Astrocyte (in vitro differentiated cells and primary cell): ENCODE results near the gene A3GALT2. TPM values are rescaled to one million over a fixed set of nuclear protein-coding genes. Genes with fewer than 3 reads are reported as not detected.
A peak's percentile ranks its signal among the peaks of the same experiment; 100 is the strongest.

Experiments used
- DNase-seq: peaks from one replicate; pipeline ENCODE4 v3.0.0-alpha.2; 2010; ENCODE audit warnings: low read depth
- FAIRE-seq: peaks from 2 replicates; lab custom pipeline; 2011; peaks lifted over from hg19 to GRCh38; lab: Jason Lieb, UNC
- H2AFZ ChIP-seq: 2 replicates; pipeline ENCODE4 v1.6.0; 2012; ENCODE audit warnings: low read depth, low read length, inconsistent platforms
- H3K27ac ChIP-seq: 2 replicates; pipeline ENCODE4 v1.5.1; 2011; ENCODE audit warnings: low read depth, low read length, inconsistent platforms
- H3K27me3 ChIP-seq: 2 replicates; pipeline ENCODE4 v1.6.0; 2011; ENCODE audit warnings: low read length, inconsistent platforms; ENCODE audit not compliant: insufficient read depth
- H3K36me3 ChIP-seq: 2 replicates; pipeline ENCODE4 v1.5.1; 2011; ENCODE audit warnings: low read length, inconsistent platforms; ENCODE audit not compliant: insufficient read depth
- H3K4me1 ChIP-seq: 2 replicates; pipeline ENCODE4 v1.5.1; 2011; ENCODE audit warnings: low read length, inconsistent platforms; ENCODE audit not compliant: insufficient read depth
- H3K4me2 ChIP-seq: 2 replicates; pipeline ENCODE4 v1.6.0; 2012; ENCODE audit warnings: low read length, inconsistent platforms
- H3K4me3 ChIP-seq: 2 replicates; pipeline ENCODE4 v1.5.1; 2011; ENCODE audit warnings: low read depth, mild to moderate bottlenecking, low read length, inconsistent platforms; ENCODE audit not compliant: insufficient read depth
- H3K79me2 ChIP-seq: 2 replicates; pipeline ENCODE4 v1.6.0; 2012; ENCODE audit warnings: mild to moderate bottlenecking, low read length, inconsistent platforms; ENCODE audit not compliant: insufficient read depth
- H3K9ac ChIP-seq: 2 replicates; pipeline ENCODE4 v1.6.0; 2012; ENCODE audit warnings: mild to moderate bottlenecking, low read length, inconsistent platforms
- H3K9me3 ChIP-seq: 2 replicates; pipeline ENCODE4 v1.5.1; 2012; ENCODE audit warnings: low read depth, mild to moderate bottlenecking, low read length, inconsistent platforms; ENCODE audit not compliant: insufficient read depth
- H4K20me1 ChIP-seq: 2 replicates; pipeline ENCODE4 v1.6.0; 2012; ENCODE audit warnings: low read length, inconsistent platforms; ENCODE audit not compliant: insufficient read depth
- H3K27ac Mint-ChIP-seq: one replicate; pipeline ENCODE4 v1.8.0; 2021; ENCODE audit warnings: mild to moderate bottlenecking, mixed read lengths; ENCODE audit not compliant: unreplicated experiment
- H3K27me3 Mint-ChIP-seq: one replicate; pipeline ENCODE4 v1.8.0; 2021; ENCODE audit warnings: low read depth, mixed read lengths; ENCODE audit not compliant: unreplicated experiment
- H3K36me3 Mint-ChIP-seq: one replicate; pipeline ENCODE4 v1.8.0; 2021; ENCODE audit warnings: low read depth, mixed read lengths; ENCODE audit not compliant: unreplicated experiment
- H3K4me1 Mint-ChIP-seq: one replicate; pipeline ENCODE4 v1.8.0; 2021; ENCODE audit warnings: low read depth, mixed read lengths; ENCODE audit not compliant: unreplicated experiment
- H3K4me3 Mint-ChIP-seq: one replicate; pipeline ENCODE4 v1.8.0; 2021; ENCODE audit warnings: mild to moderate bottlenecking, moderate library complexity, mixed read lengths; ENCODE audit not compliant: unreplicated experiment
- H3K9me3 Mint-ChIP-seq: one replicate; pipeline ENCODE4 v1.8.0; 2021; ENCODE audit warnings: mild to moderate bottlenecking, mixed read lengths; ENCODE audit not compliant: unreplicated experiment
- EZH2 ChIP-seq: IDR thresholded peaks from 2 replicates; pipeline ENCODE4 v1.6.1; 2012; ENCODE audit warnings: mild to moderate bottlenecking, low read length, inconsistent platforms; ENCODE audit not compliant: insufficient read depth
- total RNA-seq: library from RNA; stranded (reverse); gene quantifications from 2 replicates; pipeline ENCODE4 v1.2.1, GENCODE V29; 2021
- TF ChIP-seq, protein P1 (sequence below): IDR thresholded peaks from 2 replicates; pipeline ENCODE4 v1.5.1; 2011; ENCODE audit warnings: low read depth, mild to moderate bottlenecking, inconsistent platforms, low read length, moderate library complexity; ENCODE audit not compliant: insufficient read depth

The A3GALT2 gene
- total RNA-seq, 1 donor from 2014 or later, result not detected

DNA sequence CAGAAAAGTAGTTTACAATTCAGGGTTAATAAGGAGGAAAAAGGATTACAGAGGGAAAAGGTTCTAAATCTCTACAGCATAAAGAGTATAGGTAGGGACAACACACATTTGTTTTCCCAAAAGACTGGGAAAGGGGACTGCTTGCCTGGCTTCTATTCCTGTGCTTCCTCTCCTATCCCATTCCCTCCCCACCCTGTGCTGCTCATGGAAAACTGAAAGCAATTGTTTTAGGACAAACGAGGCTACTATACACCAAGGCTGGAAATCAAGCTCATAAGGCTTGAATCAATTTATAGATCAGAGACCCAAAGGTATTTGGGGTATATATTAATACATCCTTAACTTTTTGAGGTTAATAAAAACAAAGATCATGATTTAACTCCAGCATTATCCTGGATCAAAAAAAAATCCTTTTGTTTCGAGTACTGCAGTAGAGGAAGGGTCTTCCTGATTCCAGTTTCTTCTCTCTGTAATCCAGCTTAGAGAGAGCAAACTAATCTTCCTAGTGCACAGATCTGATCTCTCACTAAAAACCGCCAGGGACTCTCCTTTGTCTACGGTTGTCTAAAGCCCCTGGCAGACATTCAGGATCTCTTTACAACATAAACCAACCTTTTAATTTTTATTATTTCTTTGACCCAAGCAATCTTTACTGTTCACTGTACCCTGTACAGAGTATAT lies 37.4 kb upstream of the A3GALT2 start:
- Histone ChIP-seq H3K27ac (no peak overlapping the region), H3K36me3 (peaks cover 10% of the 10 kb centered on the region), H4K20me1 (no peaks in the 10 kb centered on the region), H3K4me2 (no peak overlapping the region), H3K4me3 (no peak overlapping the region), H3K27me3 (no peaks in the 10 kb centered on the region), H3K9ac (no peak overlapping the region), H3K9me3 (no peaks in the 10 kb centered on the region), H2AFZ (no peak overlapping the region), H3K4me1 (no peaks in the 10 kb centered on the region), H3K79me2 (no peaks in the 10 kb centered on the region)
- peaks cover 50% of the 10 kb centered on the region for H3K4me1 Mint-ChIP-seq
- TF ChIP-seq, protein P1, sequence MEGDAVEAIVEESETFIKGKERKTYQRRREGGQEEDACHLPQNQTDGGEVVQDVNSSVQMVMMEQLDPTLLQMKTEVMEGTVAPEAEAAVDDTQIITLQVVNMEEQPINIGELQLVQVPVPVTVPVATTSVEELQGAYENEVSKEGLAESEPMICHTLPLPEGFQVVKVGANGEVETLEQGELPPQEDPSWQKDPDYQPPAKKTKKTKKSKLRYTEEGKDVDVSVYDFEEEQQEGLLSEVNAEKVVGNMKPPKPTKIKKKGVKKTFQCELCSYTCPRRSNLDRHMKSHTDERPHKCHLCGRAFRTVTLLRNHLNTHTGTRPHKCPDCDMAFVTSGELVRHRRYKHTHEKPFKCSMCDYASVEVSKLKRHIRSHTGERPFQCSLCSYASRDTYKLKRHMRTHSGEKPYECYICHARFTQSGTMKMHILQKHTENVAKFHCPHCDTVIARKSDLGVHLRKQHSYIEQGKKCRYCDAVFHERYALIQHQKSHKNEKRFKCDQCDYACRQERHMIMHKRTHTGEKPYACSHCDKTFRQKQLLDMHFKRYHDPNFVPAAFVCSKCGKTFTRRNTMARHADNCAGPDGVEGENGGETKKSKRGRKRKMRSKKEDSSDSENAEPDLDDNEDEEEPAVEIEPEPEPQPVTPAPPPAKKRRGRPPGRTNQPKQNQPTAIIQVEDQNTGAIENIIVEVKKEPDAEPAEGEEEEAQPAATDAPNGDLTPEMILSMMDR, result no peak
- TF ChIP-seq EZH2, result no peak
- peak overlapping the region; percentile 58 for H3K4me3 Mint-ChIP-seq
- FAIRE-seq (no peak), DNase-seq (no peak)
- H3K9me3 Mint-ChIP-seq, result no peaks in the 10 kb centered on the region
- H3K27me3 Mint-ChIP-seq, result peaks cover 6% of the 10 kb centered on the region
- H3K27ac Mint-ChIP-seq, result peak overlapping the region; percentile 73
- H3K36me3 Mint-ChIP-seq, result peaks cover 41% of the 10 kb centered on the region

DNA sequence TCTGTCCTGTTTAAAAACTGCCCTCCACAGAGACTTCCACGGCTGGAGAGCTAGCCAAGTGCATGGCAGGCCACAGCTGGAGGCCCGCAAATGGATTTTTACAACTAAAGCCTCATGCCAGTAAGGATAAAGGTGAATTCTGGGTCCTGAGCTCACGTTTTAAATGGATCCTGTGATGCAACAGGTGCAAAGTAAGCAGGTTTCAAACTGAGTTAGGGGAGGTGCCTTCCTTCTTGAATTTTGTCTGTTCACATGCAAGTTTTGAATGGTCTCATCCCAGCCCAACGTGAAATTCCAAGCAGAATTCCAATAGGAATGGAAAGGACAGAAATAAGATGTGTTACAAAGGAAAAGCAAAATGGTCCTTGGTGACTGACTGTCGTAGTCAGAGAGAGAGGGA lies 36.2 kb upstream of the A3GALT2 start:
- no peaks in the 10 kb centered on the region for H3K9me3 ChIP-seq
- Mint-ChIP-seq H3K4me1 (peaks cover 38% of the 10 kb centered on the region), H3K4me3 (no peak overlapping the region), H3K9me3 (no peaks in the 10 kb centered on the region), H3K27me3 (peaks cover 6% of the 10 kb centered on the region), H3K36me3 (peaks cover 37% of the 10 kb centered on the region), H3K27ac (no peak overlapping the region)
- TF ChIP-seq, protein P1, result no peak
- TF ChIP-seq EZH2, result no peak
- no peaks in the 10 kb centered on the region for H3K4me1 ChIP-seq
- no peaks in the 10 kb centered on the region for H3K79me2 ChIP-seq
- no peak overlapping the region for H3K9ac ChIP-seq
- no peaks in the 10 kb centered on the region for H4K20me1 ChIP-seq
- no peaks in the 10 kb centered on the region for H3K27me3 ChIP-seq
- H3K27ac ChIP-seq, result no peak overlapping the region
- FAIRE-seq (no peak), DNase-seq (no peak)
- H3K4me3 ChIP-seq, result no peak overlapping the region
- H2AFZ ChIP-seq, result no peak overlapping the region
- no peak overlapping the region for H3K4me2 ChIP-seq
- peaks cover 10% of the 10 kb centered on the region for H3K36me3 ChIP-seq

DNA sequence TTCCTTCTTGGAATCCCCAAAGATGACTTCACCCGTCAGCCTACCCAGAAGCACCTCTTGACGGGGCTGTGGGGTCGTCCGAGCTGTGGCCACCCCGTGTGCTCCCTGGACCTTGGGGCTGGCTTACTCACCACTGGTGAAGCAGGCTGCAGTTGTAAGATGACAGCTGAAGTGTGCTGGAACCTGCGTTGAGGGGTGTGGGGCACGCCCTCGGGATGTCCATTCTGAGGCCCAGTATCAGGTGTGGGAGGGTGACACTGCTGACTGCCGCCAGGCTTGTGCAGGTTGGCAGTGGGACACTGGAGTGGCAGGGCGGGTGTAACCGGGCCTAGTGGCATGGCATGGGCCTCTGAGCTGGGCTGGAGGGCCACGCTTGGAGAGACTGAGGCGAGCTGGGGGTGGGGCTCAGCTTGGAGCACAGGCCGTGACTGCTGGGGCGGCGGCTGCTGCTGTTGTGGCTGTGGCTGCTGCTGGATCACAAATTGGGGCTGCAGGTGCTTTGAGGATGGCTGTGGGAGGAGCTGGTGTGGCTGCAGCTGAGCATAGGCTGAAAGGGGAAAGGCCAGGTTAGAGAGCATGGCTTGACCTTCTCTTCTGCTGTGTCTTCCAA lies 33.9 kb upstream of the A3GALT2 start:
- FAIRE-seq (no peak), DNase-seq (no peak)
- Histone ChIP-seq H3K4me1 (peaks cover 8% of the 10 kb centered on the region), H4K20me1 (no peaks in the 10 kb centered on the region), H3K27me3 (no peaks in the 10 kb centered on the region), H3K79me2 (no peaks in the 10 kb centered on the region), H3K4me2 (no peak overlapping the region), H2AFZ (no peak overlapping the region), H3K36me3 (peaks cover 3% of the 10 kb centered on the region), H3K27ac (no peak overlapping the region), H3K9me3 (no peaks in the 10 kb centered on the region), H3K9ac (no peak overlapping the region), H3K4me3 (no peak overlapping the region)
- Mint-ChIP-seq H3K4me3 (no peak overlapping the region), H3K9me3 (no peaks in the 10 kb centered on the region), H3K27me3 (peaks cover 6% of the 10 kb centered on the region), H3K27ac (no peak overlapping the region), H3K36me3 (peaks cover 37% of the 10 kb centered on the region), H3K4me1 (peaks cover 34% of the 10 kb centered on the region)
- no peak for TF ChIP-seq EZH2
- TF ChIP-seq, protein P1, result no peak
